T47D (cell line): ENCODE measurements around the gene LRRC19.
A peak's percentile ranks its signal among the peaks of the same experiment; 100 is the strongest.

Experiments
- DNase-seq, 2 experiments: peaks; one replicate each; pipeline versions ENCODE4 v3.0.0 to v3.0.0-alpha.2; 2011 to 2012; ENCODE audit warnings: low read depth in 1 of 2, low spot score in 1 of 2
- JUND ChIP-seq: IDR thresholded peaks from 2 replicates; pipeline ENCODE4 v1.6.1; 2012; ENCODE audit warnings: low read depth
- in situ Hi-C: cut with HindIII; loops from 2 replicates; pipeline ENCODE4 v1.10.0; 2016; ENCODE audit warnings: low sequenced_read_pairs, low pct_unique_long_range_greater_than_20kb

The LRRC19 gene

DNA sequence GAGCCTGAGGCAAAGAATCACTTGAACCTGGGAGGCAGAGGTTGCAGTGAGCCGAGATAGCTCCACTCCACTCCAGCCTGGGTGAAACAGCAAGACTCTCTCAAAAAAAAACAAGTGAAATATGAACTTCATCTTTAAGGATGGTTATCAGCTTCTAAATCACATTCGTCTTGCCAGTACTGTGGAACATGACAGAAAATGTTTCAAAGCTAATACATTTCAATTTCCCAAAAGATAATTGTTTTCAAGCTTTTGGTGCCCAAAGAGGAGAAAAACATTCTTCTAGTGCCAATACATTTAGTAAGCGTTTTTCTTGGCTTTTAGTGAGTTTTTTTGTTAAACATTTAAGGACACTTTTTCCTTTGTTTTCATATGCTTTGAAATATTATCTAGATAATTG, 53.7 kb downstream of the LRRC19 start:
- DNase-seq, result no peak
- in situ Hi-C loops, result no loop called here
- no peak for TF ChIP-seq JUND

DNA sequence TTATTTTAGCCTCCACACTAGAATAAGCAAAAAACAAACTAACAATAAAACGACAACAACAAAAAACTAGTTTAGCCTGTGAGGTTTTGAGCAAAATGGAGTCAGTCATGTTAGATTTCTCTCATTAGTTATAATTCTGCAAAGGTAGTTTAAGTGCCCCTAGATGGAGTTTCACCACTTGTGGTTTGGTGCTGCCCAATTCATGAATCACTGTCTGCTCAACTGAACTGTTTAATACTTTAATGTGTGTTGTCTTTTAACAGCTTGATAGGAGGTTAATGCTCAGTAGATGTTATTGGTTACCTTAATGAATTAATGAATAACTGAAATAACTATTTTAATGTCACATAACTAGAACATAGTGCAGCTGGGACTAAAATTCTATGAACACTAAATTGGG, 55.0 kb downstream of the LRRC19 start:
- no peak for DNase-seq
- in situ Hi-C loops, result no loop called here
- TF ChIP-seq JUND, result no peak

DNA sequence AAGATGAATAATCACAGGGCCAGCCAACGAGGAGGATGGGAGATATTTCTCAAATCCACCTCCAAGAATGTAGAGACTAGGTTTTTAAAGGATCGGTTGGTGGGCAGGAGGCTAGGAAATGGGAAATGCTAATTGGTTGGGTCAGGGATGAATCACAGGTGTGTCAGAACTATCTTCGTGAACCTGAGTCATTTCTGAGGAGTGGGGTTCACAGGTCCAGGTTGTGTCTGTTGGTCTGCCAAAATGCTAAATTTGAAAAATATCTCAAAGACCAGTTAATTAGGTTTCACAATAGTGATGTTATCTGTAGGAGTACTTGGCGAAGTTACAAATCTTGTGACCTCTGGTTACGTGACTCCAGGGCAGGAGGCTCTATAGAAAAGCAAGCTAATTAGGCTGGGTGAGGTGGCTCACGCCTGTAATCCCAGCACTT, 55.8 kb downstream of the LRRC19 start:
- DNase-seq, result no peak
- in situ Hi-C loops, result no loop called here

DNA sequence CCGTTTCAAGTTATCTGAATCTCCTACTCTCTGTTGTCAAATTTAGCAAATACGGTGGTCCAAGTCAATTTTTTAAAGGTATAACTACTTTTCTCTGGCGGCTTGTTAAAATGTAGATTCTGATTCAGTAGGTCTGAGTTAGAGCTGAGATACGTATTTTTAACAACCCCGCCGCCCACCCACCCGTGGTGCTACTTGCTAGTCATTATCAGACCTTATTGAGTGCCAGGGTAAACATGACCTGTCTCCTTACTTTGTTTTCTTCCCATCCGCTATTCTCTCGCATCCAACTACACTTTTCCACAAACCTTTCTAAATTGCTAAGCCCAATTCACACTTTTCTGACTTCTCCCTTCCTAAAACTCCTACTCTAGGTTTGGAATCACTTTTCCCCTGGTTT, 57.7 kb downstream of the LRRC19 start:
- no peak for TF ChIP-seq JUND
- DNase-seq, result no peak
- in situ Hi-C loops, result no loop called here

More for the DNA sequence above, 55.8 kb downstream of the LRRC19 start:
- TF ChIP-seq JUND, result no peak

DNA sequence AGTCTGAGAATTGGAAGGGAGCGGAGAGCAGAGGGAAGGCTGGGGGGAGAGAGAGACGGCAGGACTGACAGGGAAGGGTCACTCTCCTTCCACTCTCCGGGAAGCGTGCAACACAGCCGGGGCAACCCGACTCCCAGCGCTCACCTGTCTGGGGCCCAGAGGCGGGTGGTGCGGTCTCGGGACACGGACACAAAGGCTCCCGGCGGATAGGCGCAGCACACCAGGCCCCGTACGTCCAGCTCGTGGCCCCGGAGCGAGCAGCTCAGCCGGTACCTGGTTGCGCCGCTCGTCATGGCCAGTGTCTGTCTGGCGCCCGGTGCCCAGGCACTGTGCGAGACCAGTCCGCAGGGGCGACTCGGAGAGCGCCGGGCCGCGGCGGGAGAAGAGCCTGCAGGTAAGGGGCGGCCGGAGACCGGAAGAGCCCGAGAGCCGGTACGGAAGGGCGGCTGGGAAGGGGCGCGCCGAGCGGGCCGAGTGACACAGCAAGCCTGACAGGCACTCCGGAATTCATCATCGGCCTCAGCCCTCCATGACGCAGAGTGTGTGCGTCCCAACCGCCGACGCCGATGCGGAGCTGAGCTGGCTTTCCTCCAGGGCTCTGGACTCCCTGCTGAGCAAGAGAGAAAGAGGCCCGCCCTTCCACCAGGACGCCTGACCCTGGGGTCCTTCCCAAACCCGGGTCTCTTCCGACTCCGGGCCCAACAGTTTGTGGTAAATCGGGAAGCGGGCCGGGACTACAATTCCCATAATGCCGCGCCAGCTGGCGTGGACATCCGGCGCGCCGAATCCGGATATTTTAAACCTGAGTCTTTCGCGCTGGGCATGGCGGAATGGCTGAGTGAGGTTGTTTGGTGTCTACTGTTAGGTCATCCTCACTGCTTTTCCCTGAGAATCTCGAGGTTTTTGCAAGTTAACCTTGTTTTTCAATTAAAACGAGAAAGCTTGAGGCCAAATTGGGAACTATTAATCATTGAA, 58.4 kb downstream of the LRRC19 start, which contains the start of gene PLAA:
Gene PLAA, minus strand, starts transcription at position 490 of the 975 bp plus-strand sequence. Its CDS starts 197 bp downstream, at position 293.
- peak; percentile 64 to 91 for DNase-seq
- in situ Hi-C loops, result no loop called here
- TF ChIP-seq JUND, result no peak

DNA sequence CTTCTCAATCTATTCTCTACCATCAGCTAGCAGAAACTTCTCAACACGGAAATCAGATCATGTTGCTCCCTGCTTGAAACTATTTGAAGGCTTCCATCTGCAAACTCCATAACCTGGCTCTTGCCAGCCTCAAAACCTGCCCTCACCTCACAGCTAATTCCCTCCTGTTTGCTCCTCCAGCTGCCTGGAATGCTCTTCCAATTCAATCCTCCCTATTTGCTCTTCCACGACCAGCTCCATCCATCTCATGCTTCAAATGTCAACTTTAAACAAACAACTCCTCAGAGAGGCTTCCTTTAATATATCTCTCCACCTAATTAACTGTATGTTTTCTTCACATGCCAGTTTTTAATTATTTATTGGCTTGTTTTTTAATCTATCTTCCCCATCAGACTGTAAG, 59.9 kb downstream of the LRRC19 start:
- no peak for DNase-seq
- TF ChIP-seq JUND, result no peak
- in situ Hi-C loops, result no loop called here
